ENCODE measurements around the gene GLTP.
"Not testable (repeated sequence)": the region's sequence is repeated elsewhere in the genome, so short reads cannot be mapped to it uniquely, and the experiment has no call there.

GLTP gene

GRCh38 chr12:109900752-109901580, 20.6 kb upstream of the GLTP start:
- DNase-seq = no peak

GRCh38 chr12:109899783-109900751, 19.7 kb upstream of the GLTP start, which contains the start of gene TCHP:
Gene TCHP (plus strand): TSS chr12:109900274. CDS start chr12:109903027, 2,753 bp downstream.
- DNase-seq = peak; percentile 21

DNA sequence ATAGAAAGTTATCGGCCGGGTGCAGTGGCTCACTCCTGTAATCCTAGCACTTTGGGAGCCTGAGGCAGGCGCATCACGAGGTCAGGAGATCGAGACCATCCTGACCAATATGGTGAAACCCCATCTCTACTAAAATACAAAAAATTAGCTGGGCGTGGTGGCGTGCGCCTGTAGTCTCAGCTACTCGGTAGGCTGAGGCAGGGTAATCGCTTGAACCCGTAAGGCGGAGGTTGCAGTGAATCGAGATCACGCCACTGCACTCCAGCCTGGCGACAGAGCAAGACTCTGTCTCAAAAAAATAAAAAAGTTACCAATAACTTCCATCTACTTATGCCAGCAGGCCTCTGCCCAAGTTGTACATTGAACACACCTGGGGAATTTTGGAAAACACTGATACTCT, 19.0 kb upstream of the GLTP start:
- not testable (repeated sequence) for DNase-seq

GRCh38 chr12:109897029-109897428, 16.7 kb upstream of the GLTP start:
- DNase-seq = no peak

DNA sequence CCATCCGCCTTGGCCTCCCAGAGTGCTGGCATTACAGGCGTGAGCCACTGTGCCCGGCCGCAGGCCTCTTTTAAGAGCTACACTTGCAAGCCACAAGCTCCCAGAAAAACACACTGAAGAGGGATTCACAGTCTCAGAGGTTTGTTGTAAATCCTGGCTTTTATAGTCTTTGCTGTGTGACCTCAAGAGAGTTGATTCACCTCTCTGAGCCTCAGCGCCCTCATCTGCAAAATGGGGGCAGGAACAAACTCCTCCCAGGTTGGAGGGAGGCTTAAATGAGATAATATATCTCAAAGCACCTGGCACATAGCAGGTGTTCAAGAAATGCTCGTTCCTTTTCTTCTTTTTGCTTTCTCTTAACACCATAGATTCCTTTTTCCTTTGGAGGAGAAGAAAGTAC, 15.8 kb upstream of the GLTP start:
- no peak for DNase-seq

DNA sequence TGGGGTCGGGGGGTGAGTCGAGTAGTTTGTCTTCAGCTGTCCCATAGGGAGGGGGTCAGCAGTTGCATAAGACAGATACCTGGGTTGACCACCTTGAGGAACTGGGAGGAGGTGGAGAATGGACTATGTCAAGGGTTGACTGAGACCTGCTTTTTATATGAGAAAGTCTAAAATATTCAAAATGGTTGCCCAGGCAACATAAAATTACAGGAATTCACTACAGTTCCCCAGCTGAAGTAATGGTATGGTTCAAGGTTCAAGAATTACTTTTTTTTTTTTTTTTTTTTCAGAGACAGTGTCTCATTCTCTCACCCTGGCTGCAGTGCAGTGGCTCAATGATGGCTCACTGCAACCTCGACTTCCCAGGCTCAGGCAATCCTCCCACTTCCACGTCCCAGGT, 14.6 kb upstream of the GLTP start:
- DNase-seq = no peak

GRCh38 chr12:109893261-109893995, 13.1 kb upstream of the GLTP start:
- DNase-seq = no peak

DNA sequence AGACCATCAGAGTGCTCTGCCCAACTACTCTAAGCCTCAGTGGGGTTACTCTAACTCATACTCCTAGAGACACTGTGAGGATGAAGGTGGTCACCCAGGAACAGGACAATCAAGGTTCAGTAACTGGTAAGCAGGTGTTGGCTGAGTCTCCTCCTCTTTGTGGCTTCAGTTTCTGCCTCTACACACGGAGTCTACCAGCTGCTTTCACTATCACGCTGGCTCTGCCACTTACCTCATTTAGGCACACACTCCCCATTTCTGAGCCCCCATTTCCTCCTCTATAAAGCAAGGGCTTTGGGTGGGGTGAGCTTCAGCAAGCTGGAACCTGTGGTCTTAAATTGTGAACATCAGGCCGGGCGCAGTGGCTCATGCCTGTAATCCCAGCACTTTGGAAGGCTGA, 12.4 kb upstream of the GLTP start:
- no peak for DNase-seq

GRCh38 chr12:109892165-109892715, 11.9 kb upstream of the GLTP start:
- no peak for DNase-seq

GRCh38 chr12:109891731-109892130, 11.4 kb upstream of the GLTP start:
- not testable (repeated sequence) for DNase-seq

GRCh38 chr12:109890620-109891170, 10.4 kb upstream of the GLTP start:
- no peak for DNase-seq

- no peak for DNase-seq
Measured at GRCh38 chr12:109888179-109889020, 8.1 kb upstream of the GLTP start.

GRCh38 chr12:109885616-109886015, 5.3 kb upstream of the GLTP start:
- DNase-seq = no peak

DNA sequence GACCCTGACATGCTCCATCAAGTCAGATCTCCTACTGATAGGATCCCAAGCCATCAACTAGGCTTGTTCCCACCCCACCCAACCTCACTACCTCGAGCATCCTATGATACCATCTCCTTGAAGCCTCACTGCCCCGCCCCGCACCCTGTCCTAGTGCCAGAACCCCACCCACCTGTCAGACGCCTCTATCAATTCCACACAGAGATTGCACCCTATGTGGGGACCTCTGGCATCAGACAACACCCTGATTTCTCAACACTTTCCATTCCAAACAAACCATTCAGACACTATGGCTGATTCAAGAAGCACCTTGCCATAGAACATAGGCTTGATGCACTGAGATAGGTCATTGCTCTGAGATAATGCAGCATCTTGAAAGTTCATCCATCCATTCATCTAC, 3.1 kb upstream of the GLTP start:
- no peak for DNase-seq

- DNase-seq = no peak
Measured at GRCh38 chr12:109881752-109882151, 1.4 kb upstream of the GLTP start.

GRCh38 chr12:109880938-109881337, 597 bp upstream of the GLTP start:
- no peak for DNase-seq

GRCh38 chr12:109879351-109880042, 844 bp downstream of the GLTP start:
- DNase-seq = no peak

DNA sequence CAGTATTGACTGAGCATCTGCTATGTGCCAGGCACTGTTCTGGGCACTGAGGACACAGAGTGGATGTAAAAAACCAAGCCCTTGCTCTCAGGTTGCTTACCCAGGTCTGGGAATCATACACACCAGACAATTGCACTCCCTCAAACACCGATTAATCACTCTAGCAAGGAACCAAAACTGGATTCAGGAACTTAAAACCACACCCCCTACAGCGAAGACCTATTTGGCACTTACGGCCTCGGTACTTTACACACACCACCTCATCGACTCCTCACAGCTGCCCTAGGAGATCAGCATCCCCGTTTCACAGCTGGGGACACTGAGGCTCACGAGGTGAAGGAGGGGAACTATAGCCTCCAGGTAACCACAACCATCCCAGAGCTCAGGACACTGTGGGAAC, 1.6 kb downstream of the GLTP start:
- DNase-seq = no peak

DNA sequence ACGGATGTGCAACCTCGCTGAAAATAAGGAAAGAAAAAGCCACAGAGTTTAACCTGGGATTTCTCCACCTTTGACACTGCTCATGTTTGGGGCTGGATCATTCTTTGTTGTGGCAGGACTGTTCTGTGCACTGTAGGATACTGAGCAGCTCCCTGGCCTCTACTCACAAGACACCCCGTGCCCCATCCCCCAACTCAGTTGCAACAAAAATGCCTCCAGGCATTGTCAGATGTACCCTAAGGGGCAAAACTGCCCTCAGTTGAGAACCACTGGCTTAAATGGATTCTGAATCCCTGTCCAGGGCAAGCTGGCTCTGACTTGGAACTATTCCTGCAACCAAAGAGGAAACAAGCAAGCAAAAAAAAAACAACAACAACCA, 2.1 kb downstream of the GLTP start:
- DNase-seq = no peak

GRCh38 chr12:109877504-109878246, 2.7 kb downstream of the GLTP start:
- no peak for DNase-seq
